Anterior cingulate cortex (tissue), 58 donors: Measurements from ENCODE around the gene CCDC92.
A peak's percentile ranks its signal among the peaks of the same experiment; 100 is the strongest.

Experiments
- DNase-seq, 58 donors: peaks; one replicate each; lab custom pipeline; 2025; lab: John Stamatoyannopoulos, UW

Gene CCDC92

DNA sequence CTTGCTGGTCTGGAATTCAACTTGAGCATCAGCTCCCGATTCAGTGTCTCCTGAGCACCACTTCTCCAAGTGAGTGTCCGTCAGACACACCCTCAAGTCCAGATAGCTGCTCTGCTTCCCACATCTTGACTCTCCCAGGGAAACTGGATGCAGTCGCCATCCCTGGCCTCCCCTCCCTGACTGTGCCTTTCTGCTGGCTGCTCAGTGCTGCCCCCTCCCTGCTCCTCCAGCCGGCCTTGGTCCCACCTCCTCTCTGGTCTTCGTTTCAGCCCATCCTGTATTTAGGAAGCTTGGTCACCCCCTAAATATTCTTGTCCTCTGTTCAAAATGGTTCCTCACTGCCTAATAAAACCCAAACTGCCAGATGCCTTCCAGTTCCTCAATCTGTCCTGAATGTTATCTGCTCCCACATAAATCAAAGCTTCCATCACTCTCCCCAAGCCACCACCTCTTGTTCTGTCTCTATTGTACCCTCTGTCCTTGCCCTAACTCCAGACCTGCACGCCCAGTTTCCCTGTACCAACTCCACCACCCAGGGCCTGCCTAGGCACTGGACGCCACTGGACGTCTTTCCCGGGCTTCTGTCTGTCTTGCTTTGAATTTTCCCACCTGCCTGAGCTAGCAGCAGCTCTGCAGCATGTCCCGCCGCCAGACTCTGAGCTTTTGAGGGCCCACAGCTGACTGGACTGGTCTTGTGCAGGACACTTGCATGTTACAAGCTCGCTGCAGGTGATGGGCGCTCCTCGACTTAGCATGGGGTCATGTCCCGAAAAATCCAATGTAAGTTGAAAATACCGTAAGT is 33.8 kb downstream of the CCDC92 start:
- peak in 2 of 58 donors; percentile 8 to 18 for DNase-seq

- no peak for DNase-seq
These were observed 34.7 kb downstream of the CCDC92 start for GRCh38 chr12:123937707-123938591.

DNA sequence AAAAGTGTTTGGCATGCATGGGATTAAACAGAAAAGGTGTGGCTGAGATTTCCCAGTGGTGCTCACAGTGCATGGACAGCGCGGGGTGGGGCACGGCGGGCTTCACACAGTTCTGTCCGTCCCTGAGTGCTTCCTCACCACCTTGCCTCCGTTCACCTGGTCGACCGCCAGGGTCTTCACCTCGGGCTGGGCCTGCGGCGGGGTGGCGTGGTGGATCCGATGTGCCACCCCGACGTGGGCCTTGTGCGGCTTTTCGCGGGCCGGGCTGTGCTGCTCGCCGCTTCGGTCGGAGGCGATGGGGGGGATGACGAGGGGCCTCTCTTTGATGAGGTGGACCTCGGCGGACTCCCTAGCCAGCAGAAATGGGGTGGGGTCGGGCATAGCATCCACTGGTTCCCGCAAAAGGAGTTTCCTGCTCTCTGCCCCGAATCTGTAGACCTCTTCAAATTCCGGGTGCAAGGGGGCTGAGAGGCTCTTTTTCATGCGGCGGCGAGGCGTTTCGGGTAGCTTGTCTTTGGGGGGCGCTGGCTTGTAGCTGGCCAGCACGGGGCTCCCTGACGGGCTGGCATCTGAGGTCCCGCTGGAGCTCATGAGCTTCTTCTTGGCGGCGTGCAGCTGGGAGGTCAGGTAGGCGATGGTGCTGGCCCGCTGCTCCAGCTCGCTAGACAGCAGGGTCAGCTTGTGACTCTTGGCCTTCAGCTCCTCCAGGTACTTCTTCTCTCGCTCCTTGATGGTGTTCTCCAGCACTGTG is 35.5 kb downstream of the CCDC92 start:
- DNase-seq: no peak

- DNase-seq: no peak
These were observed 36.2 kb downstream of the CCDC92 start for GRCh38 chr12:123936471-123936870.

DNA sequence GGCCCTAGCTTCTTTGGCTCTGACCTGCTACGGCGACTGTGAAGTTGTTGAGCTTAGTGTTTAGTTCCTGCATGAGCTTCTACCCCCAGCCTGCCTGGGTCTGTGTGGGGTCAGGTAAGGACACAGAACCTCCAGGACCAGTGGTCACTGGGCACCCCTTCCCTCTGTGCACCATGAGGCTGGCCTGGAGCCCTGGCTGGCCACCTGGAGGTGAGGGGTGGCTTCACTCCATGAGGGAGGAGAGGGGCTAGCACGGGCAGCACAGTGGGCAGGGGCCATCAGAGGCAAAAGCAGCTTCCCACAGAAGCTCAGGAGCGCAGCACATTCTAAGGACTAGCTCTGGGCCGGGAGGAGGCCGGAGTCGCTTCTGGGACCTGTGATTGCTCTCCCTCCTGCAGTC is 36.7 kb downstream of the CCDC92 start:
- no peak for DNase-seq

DNA sequence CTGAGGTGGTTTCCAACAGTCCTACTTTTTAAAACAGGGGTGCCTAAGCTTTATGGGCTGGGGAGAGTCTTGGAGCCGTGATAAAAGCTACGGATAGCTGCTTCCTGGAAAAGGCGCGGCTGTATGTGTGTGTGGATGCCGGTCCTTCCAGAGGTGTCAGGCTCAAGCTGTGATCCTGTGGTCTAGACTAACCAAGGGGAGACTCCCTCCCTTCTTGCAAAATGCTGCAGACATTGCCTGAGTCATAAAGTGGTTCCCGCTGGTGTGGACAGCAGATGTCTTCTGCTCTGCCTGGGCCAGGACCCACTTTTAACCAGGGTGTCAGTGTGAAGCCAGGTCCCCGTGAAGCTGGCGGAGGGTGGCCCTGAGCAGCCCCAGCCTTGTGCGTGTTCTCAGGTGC is 37.8 kb downstream of the CCDC92 start:
- no peak for DNase-seq

GRCh38 chr12:123934016-123934620 is 38.5 kb downstream of the CCDC92 start:
- DNase-seq: no peak

GRCh38 chr12:123933214-123933613 is 39.4 kb downstream of the CCDC92 start:
- DNase-seq: no peak

DNA sequence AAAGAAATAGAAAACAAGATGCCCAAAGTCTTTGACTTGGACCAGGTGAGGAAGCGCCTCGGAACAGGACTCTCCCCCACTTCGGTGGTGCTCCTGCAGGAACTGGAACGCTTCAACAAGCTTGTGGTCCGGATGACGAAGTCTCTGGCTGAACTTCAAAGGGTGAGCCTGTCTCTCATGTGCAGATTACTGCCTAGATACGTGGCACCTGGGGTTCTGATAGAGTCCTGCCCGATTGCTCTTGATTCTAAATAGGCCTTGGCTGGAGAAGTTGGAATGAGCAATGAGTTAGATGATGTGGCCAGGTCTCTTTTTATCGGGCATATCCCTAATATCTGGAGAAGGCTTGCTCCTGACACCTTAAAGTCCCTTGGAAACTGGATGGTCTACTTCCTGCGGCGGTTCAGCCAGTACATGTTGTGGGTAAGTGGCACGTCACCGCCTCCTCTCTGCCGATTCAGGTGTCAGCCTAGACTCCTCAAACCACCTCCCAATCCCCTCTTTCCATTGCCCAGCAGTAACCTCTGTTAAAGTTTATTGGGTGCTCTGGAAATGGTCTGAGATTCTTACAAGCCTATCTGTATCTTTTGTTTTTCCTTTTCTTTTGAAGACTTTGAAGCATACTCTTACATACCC is 40.8 kb downstream of the CCDC92 start:
- DNase-seq: no peak

- no peak for DNase-seq
These were observed 42.6 kb downstream of the CCDC92 start for GRCh38 chr12:123929946-123930583.

- no peak for DNase-seq
These were observed 43.7 kb downstream of the CCDC92 start for GRCh38 chr12:123928897-123929296.

DNA sequence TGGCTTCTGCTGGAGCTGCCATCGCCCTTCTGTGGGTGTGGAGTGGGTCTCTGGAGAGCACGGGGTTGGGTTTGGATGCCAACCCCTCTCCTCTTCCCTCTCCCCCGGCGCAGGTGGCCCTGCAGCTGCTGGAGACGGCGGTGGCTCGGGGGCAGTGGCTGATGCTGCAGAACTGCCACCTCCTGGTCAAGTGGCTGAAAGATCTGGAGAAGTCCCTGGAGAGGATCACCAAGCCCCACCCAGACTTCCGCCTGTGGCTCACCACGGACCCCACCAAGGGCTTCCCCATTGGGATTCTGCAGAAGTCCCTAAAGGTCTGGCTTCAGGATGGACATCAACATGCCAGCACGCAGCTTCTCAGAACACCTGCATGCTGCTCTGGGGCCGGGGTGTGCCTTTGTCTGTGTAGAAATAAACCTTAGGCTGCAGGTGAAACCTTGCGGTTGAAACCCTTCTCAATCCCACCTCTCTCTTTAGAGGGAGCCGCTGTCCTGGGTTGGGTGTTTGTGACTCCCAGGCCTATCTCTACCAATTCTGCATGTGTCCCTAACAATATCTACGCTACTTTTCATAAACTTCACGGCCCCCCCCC is 44.3 kb downstream of the CCDC92 start:
- no peak for DNase-seq

DNA sequence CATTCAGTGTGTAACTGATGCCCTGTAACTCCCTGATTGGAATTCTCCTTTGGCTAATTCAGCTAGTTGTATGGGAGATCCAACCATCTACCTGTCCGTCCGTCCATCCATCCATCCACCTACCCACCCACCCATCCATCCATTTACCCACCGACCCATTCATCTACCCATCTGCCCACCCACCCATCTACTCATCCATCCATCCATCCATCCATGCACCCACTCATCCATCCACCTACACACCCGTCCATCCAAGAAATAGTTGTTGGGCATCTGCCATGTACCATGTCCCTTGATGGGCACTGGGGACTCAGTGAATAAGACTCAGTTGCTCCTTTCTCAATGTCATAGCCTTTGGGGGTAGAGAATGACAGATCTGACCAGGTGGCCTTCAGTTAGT is 48.1 kb downstream of the CCDC92 start:
- DNase-seq: no peak

- DNase-seq: no peak
These were observed 48.7 kb downstream of the CCDC92 start for GRCh38 chr12:123923927-123924326.

DNA sequence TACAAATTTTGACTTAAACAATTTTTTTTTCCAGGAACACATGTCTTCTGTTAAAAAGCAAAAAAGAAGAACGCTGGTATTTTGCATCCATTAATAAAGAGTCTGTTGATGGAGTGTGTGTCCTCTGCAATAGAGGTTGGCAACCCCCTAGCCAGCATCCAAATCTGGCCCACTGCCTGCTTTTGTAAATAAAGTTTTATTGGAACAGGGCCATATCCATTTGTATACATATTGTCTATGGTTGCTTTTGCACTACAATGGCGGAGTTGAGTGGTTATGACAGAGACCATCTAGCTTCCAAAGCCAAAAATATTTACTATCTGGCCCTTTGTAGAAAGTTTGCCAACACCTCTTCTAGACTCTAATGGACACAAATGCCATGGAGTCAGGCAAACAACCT is 49.6 kb downstream of the CCDC92 start:
- DNase-seq: no peak

GRCh38 chr12:123919980-123920360 is 52.7 kb downstream of the CCDC92 start:
- no peak for DNase-seq

DNA sequence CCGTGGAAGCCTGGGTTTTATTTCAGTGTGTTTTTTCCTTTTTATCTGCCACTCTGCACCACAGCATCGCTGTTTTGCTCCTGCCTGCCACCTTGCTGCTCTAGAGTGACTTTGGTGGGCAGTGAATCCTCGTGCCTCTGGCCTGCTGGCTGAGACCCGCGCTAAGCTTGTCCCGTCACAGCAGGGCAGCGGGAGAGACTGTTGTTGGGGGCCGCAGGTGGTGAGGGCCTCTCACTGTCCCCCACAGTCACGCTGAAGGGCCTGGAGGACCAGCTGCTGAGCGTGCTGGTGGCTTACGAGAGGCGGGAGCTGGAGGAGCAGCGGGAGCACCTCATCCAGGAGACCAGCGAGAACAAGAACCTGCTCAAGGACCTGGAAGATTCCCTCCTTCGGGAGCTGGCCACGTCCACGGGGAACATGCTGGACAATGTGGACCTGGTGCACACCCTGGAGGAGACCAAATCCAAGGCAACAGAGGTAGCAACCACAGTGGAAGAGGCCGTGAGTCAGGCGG is 55.2 kb downstream of the CCDC92 start:
- no peak for DNase-seq

GRCh38 chr12:123916729-123917128 is 55.9 kb downstream of the CCDC92 start:
- peak in 1 of 58 donors; percentile 3 for DNase-seq
